ENCODE results near the gene KIF1C. TPM values are rescaled to one million over a fixed set of nuclear protein-coding genes. Genes with fewer than 3 reads are reported as not detected.
A peak's percentile ranks its signal among the peaks of the same experiment; 100 is the strongest.

KIF1C gene
- total and polyA plus RNA-seq, 8 donors = 33.4 to 334 (median 87.3) TPM

GRCh38 chr17:4959261-4959965, 38.3 kb upstream of the KIF1C start:
- H3K27me3 ChIP-seq = no peaks in the 10 kb centered on the region
- no peak overlapping the region for H3K4me3 ChIP-seq
- H3K36me3 ChIP-seq = peaks cover 13 to 44% (median 36%) of the 10 kb centered on the region in 4 donors
- TF ChIP-seq EP300 (IDR thresholded peaks at IDR 0.05) (no peak), POLR2A (IDR thresholded peaks at IDR 0.05) (no peak), POLR2AphosphoS5 (IDR thresholded peaks at IDR 0.05) (no peak), CTCF (IDR thresholded peaks at IDR 0.05) (no peak)
- H3K4me1 ChIP-seq = no peaks in the 10 kb centered on the region
- no peaks in the 10 kb centered on the region for H3K9me3 ChIP-seq
- no peak overlapping the region for H3K27ac ChIP-seq
- intact Hi-C loops (cut with DNase I; ENCODE audit: low total_unique reads) = no loop called here
- DNase-seq = no peak
- 75 to 89% (median 86%) methylated on average over 18 of the region's 18 CpGs for WGBS, 5 donors

- Histone ChIP-seq H3K9me3 (no peaks in the 10 kb centered on the region), H3K4me1 (peaks cover 0 to 5% (median 2%) of the 10 kb centered on the region in 4 donors), H3K27ac (no peak overlapping the region), H3K36me3 (peaks cover 13 to 44% (median 36%) of the 10 kb centered on the region in 4 donors), H3K4me3 (no peak overlapping the region), H3K27me3 (no peaks in the 10 kb centered on the region)
- 86 to 91% (median 87%) methylated on average over 9 of the region's 9 CpGs for WGBS, 5 donors
- DNase-seq = no peak
- intact Hi-C loops (cut with DNase I; ENCODE audit: low total_unique reads) = no loop called here
- TF ChIP-seq POLR2AphosphoS5 (IDR thresholded peaks at IDR 0.05) (no peak), POLR2A (IDR thresholded peaks at IDR 0.05) (no peak), EP300 (IDR thresholded peaks at IDR 0.05) (no peak), CTCF (IDR thresholded peaks at IDR 0.05) (no peak)
These were observed 37.3 kb upstream of the KIF1C start for GRCh38 chr17:4960279-4960922.

- DNase-seq = no peak
- Histone ChIP-seq H3K4me1 (peaks cover 28 to 43% (median 39%) of the 10 kb centered on the region in 4 donors), H3K4me3 (peak overlapping the region in 1 of 4 donors; percentile 66), H3K27ac (peak overlapping the region in 3 of 5 donors; percentile 93 to 97 (median 93)), H3K27me3 (no peaks in the 10 kb centered on the region), H3K36me3 (peaks cover 12 to 27% (median 26%) of the 10 kb centered on the region in 4 donors), H3K9me3 (no peaks in the 10 kb centered on the region)
- 93 to 98% (median 96%) methylated on average over 15 of the region's 15 CpGs for WGBS, 5 donors
- intact Hi-C loops (cut with DNase I; ENCODE audit: low total_unique reads) = no loop called here
- TF ChIP-seq EP300 (IDR thresholded peaks at IDR 0.05) (no peak), POLR2AphosphoS5 (IDR thresholded peaks at IDR 0.05) (no peak), CTCF (IDR thresholded peaks at IDR 0.05) (no peak), POLR2A (IDR thresholded peaks at IDR 0.05) (no peak)
These were observed 32.3 kb upstream of the KIF1C start for GRCh38 chr17:4965311-4965986.

- Histone ChIP-seq H3K4me3 (peak overlapping the region; percentile 64 to 74 (median 66)), H3K27me3 (no peaks in the 10 kb centered on the region), H3K36me3 (peaks cover 10 to 32% (median 29%) of the 10 kb centered on the region in 4 donors), H3K4me1 (peaks cover 28 to 46% (median 39%) of the 10 kb centered on the region in 4 donors), H3K9me3 (no peaks in the 10 kb centered on the region), H3K27ac (peak overlapping the region; percentile 93 to 97 (median 94))
- intact Hi-C loops (cut with DNase I; ENCODE audit: low total_unique reads) = no loop called here
- peak; percentile 98 to 100 for DNase-seq
- whole genome bisulfite sequencing, 5 donors = 0 to 1% (median 0%) methylated on average over 27 to 42 of the region's 42 CpGs
- TF ChIP-seq POLR2A (IDR thresholded peaks at IDR 0.05) (no peak), POLR2AphosphoS5 (IDR thresholded peaks at IDR 0.05) (peak in 1 of 3 donors; percentile 45), CTCF (IDR thresholded peaks at IDR 0.05) (no peak)
These were observed 30.8 kb upstream of the KIF1C start for GRCh38 chr17:4966844-4967538.
